Activated CD8-positive, alpha-beta memory T cell treated with anti-CD3 and anti-CD28 coated beads for 1 hour (primary cell): Measurements from ENCODE around the gene ACADS.
"Not testable (repeated sequence)": the region's sequence is repeated elsewhere in the genome, so short reads cannot be mapped to it uniquely, and the experiment has no call there.

Experiments used
- DNase-seq, 2 donors: peaks; one replicate each; pipeline ENCODE4 v3.0.0-alpha.2; 2020; ENCODE audit warnings: low read depth in 1 of 2; ENCODE audit errors: extremely low read depth in 1 of 2

The ACADS gene

GRCh38 chr12:120725151-120725658 lies 421 bp upstream of the ACADS start:
- DNase-seq: no peak

- no peak for DNase-seq
Observed at GRCh38 chr12:120726510-120726793, 826 bp downstream of the ACADS start.

GRCh38 chr12:120726961-120727360 lies 1.3 kb downstream of the ACADS start:
- DNase-seq: no peak

- not testable (repeated sequence) for DNase-seq
Observed at GRCh38 chr12:120732198-120732597, 6.6 kb downstream of the ACADS start.

- no peak for DNase-seq
Observed at GRCh38 chr12:120733574-120733973, 7.9 kb downstream of the ACADS start.

- no peak for DNase-seq
Observed at GRCh38 chr12:120734210-120734609, 8.6 kb downstream of the ACADS start.

- no peak for DNase-seq
Observed at GRCh38 chr12:120735181-120735580, 9.6 kb downstream of the ACADS start.

GRCh38 chr12:120736404-120737331 lies 11.0 kb downstream of the ACADS start:
- no peak for DNase-seq

GRCh38 chr12:120737557-120738251 lies 12.1 kb downstream of the ACADS start:
- DNase-seq: no peak

GRCh38 chr12:120738252-120739030 lies 12.8 kb downstream of the ACADS start:
- no peak for DNase-seq

GRCh38 chr12:120739031-120739762 lies 13.6 kb downstream of the ACADS start:
- no peak for DNase-seq

- DNase-seq: no peak
Observed at GRCh38 chr12:120739821-120740613, 14.4 kb downstream of the ACADS start.

GRCh38 chr12:120740871-120741270 lies 15.2 kb downstream of the ACADS start:
- no peak for DNase-seq

GRCh38 chr12:120741476-120742421 lies 16.1 kb downstream of the ACADS start:
- DNase-seq: no peak

- no peak for DNase-seq
Observed at GRCh38 chr12:120744922-120745493, 19.4 kb downstream of the ACADS start.

GRCh38 chr12:120748242-120748641 lies 22.6 kb downstream of the ACADS start:
- no peak for DNase-seq

GRCh38 chr12:120749256-120749655 lies 23.6 kb downstream of the ACADS start:
- no peak for DNase-seq

- DNase-seq: no peak
Observed at GRCh38 chr12:120750806-120751205, 25.2 kb downstream of the ACADS start.
